GM10266 (cell line): ENCODE measurements around the gene KCNMA1.

Experiments
- DNase-seq: peaks from one replicate; pipeline ENCODE4 v3.0.0; 2012; ENCODE audit errors: extremely low spot score
- CTCF ChIP-seq: IDR thresholded peaks from 2 replicates; pipeline ENCODE4 v1.5.1; 2012; ENCODE audit warnings: mild to moderate bottlenecking, low read depth; ENCODE audit not compliant: control insufficient read depth, insufficient read depth; ENCODE audit errors: missing control alignments

KCNMA1 gene

GRCh38 chr10:77387247-77387646, 250.4 kb downstream of the KCNMA1 start:
- TF ChIP-seq CTCF: no peak
- DNase-seq: no peak

- no peak for DNase-seq
Observed at GRCh38 chr10:77386838-77387237, 250.8 kb downstream of the KCNMA1 start.

GRCh38 chr10:77386365-77386764, 251.2 kb downstream of the KCNMA1 start:
- DNase-seq: no peak
- TF ChIP-seq CTCF: no peak

More at GRCh38 chr10:77386838-77387237, 250.8 kb downstream of the KCNMA1 start:
- TF ChIP-seq CTCF: no peak

GRCh38 chr10:77385315-77385714, 252.3 kb downstream of the KCNMA1 start:
- TF ChIP-seq CTCF: no peak
- no peak for DNase-seq

GRCh38 chr10:77383861-77384553, 253.6 kb downstream of the KCNMA1 start:
- DNase-seq: no peak
- no peak for TF ChIP-seq CTCF

- no peak for DNase-seq
- TF ChIP-seq CTCF: no peak
Observed at GRCh38 chr10:77381750-77382149, 255.9 kb downstream of the KCNMA1 start.

- no peak for TF ChIP-seq CTCF
Observed at GRCh38 chr10:77380723-77381122, 256.9 kb downstream of the KCNMA1 start.

More at GRCh38 chr10:77380723-77381122, 256.9 kb downstream of the KCNMA1 start:
- DNase-seq: no peak
